HG03354 (cell line): ENCODE results near the gene SLC35F1.
"Not testable (repeated sequence)": the region's sequence is repeated elsewhere in the genome, so short reads cannot be mapped to it uniquely, and the experiment has no call there.

Source experiments
- ATAC-seq: cut with Tn5 transposase; IDR thresholded peaks from one replicate; pipeline ENCODE4 v1.9.1; 2021; ENCODE audit warnings: mild to moderate bottlenecking; ENCODE audit not compliant: unreplicated experiment, poor library complexity, severe bottlenecking

SLC35F1 gene

DNA sequence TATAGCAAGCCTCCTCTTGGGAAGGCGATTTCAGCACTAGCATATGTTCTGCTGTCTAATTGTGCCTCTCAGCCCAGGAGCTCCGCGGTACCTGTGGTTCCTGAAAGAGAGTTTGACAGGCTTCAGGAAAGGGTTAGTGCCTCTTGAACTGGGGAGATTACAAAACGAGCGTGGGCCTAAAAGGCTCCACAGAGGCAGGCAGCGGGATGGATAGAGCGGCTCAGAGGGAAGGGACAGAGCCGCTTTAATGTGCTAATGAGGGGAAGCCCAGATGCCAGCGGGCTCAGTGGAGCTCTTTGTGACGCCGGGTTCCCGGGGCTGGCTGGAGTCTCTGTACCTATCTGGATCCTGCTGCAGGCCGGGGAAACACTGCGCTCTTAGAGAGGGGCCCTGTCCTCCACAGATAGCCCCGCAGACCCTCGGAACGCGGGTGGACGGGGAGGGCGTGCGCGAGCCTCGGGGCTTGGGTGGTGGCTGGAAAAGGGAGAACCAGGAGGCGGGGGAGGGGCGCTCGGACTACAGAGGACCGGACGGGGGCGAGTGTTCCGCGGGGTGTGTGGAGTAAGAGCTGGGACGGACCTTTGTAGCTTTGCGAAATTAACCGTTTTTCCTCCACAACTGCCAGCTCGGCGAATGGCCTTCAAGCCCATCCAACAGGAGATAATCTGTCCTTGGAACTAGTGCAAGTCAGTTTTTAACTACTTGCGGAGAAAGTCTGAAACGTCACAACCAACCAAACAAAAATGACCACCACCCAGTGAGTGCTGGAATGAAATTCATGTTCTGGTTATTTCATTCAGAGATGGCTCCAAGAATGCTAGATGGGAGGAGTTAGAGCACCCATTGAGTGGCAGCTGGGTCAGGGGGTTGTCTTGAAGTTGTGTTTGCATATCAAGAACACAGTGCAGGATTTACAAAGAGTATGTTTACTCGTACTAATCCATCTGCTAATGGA is 13.0 kb downstream of the SLC35F1 start:
- ATAC-seq, result no peak

DNA sequence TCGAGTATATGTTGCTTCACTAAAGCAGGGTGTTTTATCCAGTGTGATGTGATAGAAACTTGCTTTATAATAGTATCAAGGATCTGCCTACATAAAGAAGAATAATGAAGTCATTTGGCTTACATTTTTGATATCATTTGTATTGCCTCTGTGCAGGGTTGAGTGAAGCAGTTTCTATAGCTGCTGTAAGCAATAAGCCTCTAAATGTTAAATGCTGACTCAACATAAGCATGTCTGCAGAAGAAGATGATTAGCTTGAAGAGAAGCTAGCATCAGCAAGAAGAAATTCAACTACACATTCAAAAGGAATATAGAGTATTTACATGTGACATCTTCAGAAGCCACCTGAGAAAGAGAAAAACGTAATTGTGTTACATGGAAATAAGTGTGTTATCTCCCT is 17.6 kb downstream of the SLC35F1 start:
- ATAC-seq, result no peak

DNA sequence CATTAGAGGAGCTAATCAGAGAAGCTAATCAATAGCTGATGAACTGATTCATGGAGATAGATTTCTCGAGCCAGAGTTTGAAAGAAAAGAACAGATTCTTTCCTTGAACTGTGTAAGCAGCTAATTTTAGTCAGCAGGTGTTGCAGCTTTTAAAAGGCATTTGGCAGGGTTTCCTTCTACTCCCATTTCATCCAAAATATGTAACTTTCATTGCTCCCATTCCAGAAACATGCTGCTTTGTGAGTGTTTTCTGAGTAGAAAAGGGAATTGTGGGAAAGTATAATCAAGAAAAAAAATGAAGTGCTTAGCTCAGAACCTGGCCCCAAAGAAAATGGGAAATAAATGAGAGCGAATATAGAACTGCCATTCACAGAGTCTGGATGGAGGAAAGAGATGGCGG is 20.8 kb downstream of the SLC35F1 start:
- ATAC-seq, result no peak

DNA sequence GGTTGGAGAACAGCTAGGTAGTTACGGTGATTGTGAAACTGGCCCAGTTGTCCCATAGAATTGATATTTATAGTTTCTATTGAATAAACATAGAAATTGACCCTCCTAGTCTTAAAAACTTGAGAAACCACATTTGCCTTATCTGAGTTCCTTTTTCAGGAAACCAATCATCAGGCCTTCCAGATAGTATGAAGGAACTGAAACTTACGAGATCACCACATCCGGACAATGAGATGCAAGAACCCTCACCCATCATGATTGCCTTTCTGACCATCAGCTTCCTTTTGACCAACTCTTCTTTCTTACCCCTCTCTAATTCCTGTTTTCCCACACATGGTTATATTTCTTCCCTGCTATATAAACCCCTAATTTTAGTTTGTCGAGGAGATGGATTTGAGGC is 21.8 kb downstream of the SLC35F1 start:
- ATAC-seq, result no peak

DNA sequence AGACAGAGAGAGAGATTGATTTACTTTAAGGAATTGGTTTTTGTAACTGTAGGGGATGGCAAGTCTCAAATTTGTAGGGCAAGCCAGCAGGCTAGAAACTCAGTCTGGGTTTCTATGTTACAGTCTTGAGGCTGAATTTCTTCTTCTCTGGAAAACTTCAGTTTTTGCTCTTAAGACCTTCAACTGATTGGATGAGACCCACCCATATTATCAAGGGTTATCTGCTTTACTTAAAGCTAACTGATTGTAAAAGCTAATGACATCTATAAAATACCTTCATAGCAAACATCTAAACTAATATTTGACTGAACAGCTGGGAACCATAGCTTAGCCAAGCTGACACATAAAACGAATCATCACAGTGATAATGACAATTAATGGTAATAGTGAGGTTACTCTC is 22.4 kb downstream of the SLC35F1 start:
- no peak for ATAC-seq

DNA sequence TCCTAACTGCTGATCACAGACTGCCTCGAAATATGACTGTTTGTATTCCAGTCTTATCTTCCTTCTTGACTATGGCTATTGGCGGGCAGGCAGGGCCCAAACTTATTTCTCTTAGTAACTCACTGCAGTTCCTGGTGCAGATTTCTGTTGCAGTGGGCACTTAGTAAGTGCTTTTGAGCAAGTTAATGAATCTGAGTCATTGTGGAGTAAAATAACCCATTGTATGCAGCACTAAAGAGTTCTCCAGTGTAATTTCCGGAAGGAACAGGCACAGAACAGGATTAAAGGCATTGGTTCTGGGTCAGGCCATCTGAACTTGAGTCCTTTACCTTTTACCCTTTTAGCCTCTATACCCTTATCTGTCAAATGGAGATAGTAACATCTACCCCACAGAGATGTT is 23.6 kb downstream of the SLC35F1 start:
- ATAC-seq, result no peak

DNA sequence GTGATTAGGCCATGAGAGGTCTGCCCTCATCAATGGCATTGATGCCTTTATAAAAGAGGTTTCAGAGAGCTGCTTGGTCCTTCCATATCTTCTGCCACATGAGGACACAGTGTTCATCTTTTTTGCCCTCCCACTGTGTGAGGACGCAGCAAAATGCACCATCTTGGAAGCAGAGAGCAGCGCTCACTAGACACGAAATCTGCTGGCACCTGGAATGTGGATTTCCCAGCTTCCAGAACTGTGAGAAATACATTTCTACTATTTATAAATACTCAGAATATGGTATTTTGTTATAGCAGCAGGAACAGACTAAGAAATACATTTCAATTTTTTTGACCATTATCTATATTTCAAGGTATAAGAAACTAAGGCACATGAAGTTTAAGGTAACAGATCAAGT is 24.9 kb downstream of the SLC35F1 start:
- ATAC-seq, result no peak

DNA sequence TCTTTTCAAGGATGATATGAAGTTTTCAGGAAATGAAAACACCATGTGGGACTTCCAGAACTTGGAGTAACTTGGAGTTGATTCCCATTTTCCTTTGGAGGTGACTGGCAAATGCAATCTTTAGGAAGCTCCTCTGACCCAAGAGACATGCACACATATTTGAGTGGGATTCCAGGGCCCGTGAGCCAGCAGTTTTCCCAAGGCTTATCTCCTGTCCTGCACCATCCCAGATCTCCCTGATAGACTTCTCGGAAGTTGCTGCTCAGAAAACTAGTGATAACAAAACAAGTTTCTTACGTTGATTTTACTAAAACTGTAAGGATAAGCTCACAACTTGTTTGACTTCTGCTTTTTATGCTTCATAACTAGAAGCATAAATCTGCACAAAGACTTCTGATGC is 25.6 kb downstream of the SLC35F1 start:
- ATAC-seq, result no peak

DNA sequence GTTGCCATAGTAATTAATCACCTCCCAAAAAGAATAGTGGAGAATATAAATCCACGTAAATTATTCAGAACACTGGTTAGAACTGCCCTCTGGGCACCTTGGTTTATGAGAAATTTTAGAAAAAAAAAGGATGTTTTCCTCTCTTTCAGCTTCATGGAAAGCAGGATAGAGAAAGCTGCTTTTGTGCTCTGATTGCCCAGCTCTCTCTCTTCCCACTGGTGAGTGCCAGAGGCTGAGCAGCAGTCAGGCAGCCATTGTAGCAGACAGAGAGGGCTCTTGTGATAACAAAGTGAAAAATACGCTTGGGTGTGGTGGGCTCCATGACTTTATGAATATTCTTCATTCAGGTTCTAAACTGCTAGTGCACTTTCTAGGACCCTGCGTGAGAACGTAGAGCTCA is 26.4 kb downstream of the SLC35F1 start:
- ATAC-seq, result no peak

DNA sequence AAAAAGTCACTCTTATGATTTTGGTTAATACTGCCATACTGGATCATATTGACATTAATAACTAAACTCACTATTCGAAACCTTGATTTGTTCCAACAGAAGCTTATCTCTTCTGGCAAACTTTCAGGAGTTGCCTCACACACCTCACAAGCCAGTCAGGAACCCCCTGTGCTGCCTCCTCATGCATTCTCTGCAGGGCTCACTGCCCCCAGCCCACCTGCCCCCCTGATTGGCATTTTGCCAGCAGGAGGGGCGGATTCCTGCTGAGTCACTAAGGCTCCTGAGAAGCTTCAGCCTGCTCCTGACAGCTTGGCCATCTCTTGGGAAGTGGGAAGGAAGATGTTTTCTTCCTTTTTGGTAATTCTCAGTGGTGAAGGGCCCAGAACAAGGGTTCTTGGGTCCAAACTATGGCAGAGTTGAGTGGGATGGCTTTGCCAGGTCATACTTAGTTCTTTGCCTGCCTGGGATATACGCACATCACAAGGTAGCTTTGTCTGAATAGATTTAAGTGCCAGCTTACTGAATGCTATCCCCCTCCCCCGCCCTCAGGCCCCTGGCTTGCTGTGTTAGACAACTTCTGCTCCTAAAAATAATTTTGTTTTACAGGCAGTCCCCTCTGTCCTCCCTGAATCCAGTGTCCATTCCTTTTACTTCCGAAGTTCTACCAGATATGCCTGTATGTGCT is 31.4 kb downstream of the SLC35F1 start:
- ATAC-seq, result no peak

DNA sequence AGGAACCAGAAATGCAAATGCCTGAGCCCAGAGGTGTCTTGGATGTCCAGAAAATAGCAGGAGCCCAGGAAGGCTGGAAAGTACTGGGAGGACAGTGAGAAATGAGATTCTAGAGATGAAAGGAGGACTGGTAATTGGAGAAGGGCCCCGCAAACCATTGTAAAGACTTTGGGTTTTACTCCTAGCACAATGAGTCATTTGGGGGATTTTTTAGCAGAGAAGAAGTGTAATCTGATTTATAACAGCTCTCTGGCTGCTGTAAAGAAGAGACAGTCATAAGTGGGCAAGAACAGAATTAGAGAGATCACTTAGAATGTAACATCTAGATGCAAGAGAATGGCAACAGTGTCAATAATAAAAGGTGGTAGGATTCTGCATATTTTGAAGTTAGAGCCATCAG is 40.2 kb downstream of the SLC35F1 start:
- no peak for ATAC-seq

DNA sequence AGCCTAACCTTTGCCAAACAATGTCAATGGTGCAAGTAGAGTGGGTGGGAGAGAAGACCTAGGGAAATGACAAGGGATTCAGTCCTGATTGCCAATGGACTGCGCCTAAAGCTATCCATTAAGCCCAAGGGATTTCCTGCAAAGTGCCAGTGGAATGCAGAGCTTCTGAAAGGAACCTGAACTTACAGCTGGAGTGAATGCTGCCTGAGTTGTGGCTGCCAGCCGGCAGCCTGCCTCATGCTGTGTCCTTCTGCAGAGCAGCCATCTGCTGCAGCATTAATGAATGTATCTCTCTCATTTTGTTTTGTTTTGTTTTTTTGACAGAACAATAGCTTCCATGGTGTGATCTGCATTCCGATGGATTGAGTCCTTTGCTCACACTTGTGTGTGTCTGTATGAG is 44.7 kb downstream of the SLC35F1 start:
- ATAC-seq, result no peak

DNA sequence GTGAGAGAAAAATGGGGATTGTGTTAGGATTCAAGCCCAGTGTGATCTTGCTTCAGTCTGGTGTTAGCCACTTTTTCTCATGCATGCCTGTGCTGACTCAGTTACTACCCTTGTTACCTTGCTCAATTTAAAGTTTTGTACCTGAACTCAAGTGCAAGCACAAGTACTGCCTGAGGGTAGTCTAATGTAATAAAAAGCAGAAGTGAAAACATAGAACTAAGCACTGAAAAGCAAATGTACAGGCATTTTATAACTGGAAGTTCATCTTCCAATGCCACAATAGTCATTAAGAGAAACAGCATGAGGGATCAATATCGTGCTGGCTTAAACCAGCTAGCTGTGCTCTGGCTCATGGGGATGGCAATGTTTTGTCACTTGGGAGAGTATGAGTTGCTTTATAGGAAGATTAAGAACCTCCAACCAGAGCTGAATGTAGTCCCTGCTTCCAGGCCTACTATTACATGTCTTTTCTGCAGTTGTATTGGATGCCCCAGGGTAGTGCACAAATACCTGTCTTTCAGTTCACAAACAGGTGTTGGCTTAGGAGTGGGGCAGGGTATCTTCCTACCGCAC is 48.7 kb downstream of the SLC35F1 start:
- peak; percentile 57 for ATAC-seq

DNA sequence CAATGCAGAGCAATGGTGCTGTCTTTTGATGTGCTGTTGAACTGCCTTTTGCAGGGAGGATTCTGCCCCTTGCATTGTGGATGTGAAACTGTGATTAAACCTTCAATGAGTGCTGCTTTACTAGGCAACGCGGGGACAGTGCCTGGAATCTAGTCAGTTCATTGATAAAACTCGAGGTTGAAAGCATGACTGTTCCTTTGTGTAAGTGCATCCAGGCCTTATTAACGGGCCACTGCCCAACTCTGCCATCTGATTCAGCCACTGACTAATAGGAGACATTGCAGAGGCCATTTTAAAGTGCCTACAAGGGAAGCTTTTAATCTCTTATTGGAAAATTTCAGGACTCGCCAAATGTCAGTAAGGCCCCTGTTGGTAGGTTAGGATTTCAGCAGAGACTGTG is 49.3 kb downstream of the SLC35F1 start:
- ATAC-seq, result no peak

DNA sequence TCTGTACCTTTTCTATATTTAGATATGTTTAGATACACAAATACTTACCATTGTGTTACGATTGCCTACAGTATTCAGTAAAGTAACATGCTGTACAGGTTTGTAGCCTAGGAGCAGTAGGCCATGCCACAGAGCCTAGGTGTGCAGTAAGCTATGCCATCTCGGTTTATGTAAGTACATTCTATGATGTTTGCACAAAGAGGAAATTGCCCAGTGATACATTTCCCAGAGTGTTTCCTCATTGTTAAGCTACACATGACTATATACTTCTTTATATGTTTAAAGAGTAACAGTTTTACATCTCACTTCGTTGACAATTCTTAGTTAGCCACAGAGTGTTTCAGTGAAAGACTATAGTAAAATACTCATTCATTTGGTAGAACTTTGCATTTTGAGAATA is 51.5 kb downstream of the SLC35F1 start:
- ATAC-seq, result no peak

DNA sequence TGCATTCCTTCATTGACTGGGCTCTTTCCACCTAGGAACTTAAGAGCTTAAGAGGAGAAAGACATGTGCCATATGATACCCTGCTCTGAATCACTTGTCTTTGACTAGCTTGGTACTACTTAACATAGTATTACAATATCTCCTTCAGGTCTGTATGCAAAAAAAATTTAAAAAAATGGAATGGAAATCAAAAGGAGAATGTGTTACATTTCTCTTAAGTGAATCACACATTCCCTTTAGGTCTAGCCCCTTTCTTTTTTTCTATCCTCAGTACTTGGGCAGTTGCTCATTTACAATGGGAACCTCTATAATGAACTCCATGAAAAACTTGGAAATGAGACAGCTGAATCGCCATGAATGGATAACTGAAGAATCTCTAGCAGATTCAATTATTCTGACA is 53.8 kb downstream of the SLC35F1 start:
- ATAC-seq, result no peak

DNA sequence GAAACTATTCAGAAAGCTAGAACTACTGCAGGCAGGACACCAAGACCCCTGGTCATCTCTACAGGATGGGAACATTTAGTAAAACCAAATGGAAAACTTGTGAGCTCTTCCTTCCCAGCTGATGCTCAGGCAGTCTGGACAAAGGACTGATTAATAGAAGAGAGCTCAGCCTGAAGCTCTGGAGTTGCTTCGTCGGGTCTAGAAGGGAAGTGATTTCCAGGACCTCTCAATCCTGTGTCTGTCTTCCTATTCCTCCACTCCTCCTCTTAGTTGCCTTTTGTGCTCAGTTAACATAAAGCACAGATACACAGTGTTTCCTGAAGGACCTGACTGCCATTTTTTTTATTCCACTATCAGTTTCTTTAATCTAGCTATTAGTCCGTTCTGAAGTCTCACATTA is 54.2 kb downstream of the SLC35F1 start:
- ATAC-seq, result no peak

DNA sequence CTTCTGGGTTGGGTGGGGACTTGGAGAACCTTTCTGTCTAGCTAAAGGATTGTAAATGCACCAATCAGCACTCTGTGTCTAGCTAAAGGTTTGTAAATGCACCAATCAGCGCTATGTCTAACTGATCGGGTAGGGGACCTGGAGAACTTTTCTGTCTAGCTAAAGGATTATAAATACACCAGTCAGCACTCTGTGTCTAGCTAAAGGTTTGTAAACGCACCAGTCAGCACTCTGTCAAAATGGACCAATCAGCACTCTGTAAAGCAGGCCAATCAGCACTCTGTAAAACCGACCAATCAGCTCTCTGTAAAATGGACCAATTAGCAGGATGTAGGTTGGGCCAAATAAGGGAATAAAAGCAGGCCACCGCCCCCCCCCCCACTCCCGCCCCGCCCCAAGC is 58.7 kb downstream of the SLC35F1 start:
- ATAC-seq, result not testable (repeated sequence)

DNA sequence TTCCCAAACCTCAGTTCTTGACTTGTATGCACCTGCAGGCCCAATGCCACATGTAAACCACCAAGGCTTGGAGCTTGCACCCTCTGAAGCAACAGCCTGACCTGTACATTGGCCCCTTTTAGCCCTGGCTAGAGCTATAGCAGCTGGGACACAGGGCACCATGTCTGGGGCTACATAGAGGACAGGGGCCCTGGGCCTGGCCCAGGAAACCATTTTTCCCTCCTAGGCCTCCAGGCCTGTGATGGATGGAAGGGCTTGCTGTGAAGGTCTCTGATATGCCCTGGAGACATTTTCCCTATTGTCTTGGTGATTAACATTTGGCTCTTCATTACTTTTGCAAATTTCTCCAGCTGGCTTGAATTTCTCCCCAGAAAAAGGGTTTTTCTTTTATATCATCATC is 64.6 kb downstream of the SLC35F1 start:
- ATAC-seq, result no peak

DNA sequence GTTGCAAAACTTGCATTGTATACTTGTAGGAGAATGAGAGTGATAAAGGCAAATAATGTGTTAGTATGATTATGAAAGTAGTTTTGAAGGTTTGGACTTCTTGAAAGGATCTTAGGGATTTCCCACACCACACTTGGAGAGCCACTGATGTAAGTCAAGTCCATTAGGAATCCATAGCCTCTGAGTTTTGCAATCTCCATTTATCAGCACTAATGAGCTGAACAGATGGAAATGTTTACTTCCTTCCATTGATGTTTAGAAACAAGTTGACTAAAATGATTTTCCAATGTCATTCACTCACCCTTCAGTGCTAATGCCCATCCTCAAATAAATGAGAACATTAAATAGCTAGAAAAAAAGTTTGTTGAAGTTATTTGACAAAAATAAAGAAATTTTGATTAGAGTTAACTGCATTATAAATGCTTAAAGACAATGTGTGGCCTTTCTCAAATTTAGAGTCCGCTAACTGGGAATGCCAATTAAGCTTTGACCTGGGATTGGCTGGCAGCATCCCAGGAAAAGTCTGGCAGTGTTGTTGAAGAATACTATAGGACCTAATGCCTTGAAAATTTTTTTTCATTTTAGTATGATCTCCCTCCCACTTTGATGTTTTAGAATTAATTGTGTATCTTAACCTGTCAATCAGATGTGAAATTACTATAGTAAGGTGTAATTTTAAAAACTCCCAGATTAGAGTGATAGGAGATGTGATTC is 68.0 kb downstream of the SLC35F1 start:
- no peak for ATAC-seq
